SK-N-SH treated with all-trans-retinoic acid at 6 μM for 48 hours (cell line): Measurements from ENCODE around the gene NFAM1.

Experiments used
- ATAC-seq: fragments of 200-7000 bp; cut with Tn5 transposase; 3 replicates; pipeline ENCODE4 v1.9.1; 2020; ENCODE audit warnings: mild to moderate bottlenecking, moderate library complexity
- ARNTL ChIP-seq: fragments of 450-650 bp; formaldehyde crosslinking; IDR thresholded peaks from 2 replicates; pipeline ENCODE4 v1.5.0; 2020; ENCODE audit warnings: low read depth, mild to moderate bottlenecking, moderate library complexity, borderline replicate concordance
- BACH2 ChIP-seq: fragments of 250-450 bp; sonication (Bioruptor Pico); IDR thresholded peaks from 2 replicates; pipeline ENCODE4 v1.9.0; 2021; ENCODE audit warnings: mild to moderate bottlenecking, borderline replicate concordance
- CSDC2 ChIP-seq: fragments of 250-450 bp; sonication (Bioruptor Pico); IDR thresholded peaks from 2 replicates; pipeline ENCODE4 v1.5.0; 2020; ENCODE audit warnings: mild to moderate bottlenecking, moderate library complexity
- ESRRG ChIP-seq: fragments of 250-450 bp; sonication (Bioruptor Pico); IDR thresholded peaks from 2 replicates; pipeline ENCODE4 v1.6.1; 2021; ENCODE audit warnings: mild to moderate bottlenecking
- GLIS3 ChIP-seq: fragments of 250-450 bp; sonication (Bioruptor Pico); IDR thresholded peaks from 2 replicates; pipeline ENCODE4 v1.5.0; 2020; ENCODE audit warnings: mild to moderate bottlenecking, moderate library complexity
- ISL1 ChIP-seq: fragments of 250-450 bp; sonication (Bioruptor Pico); IDR thresholded peaks from 2 replicates; pipeline ENCODE4 v2.1.2; 2022; ENCODE audit warnings: mild to moderate bottlenecking, moderate library complexity
- OSR1 ChIP-seq: fragments of 250-450 bp; sonication (Bioruptor Pico); IDR thresholded peaks from 2 replicates; pipeline ENCODE4 v1.8.0; 2022; ENCODE audit warnings: moderate library complexity, mild to moderate bottlenecking, inconsistent platforms
- PATZ1 ChIP-seq: fragments of 250-450 bp; sonication (Bioruptor Pico); IDR thresholded peaks from 2 replicates; pipeline ENCODE4 v1.8.0; 2020; ENCODE audit warnings: mild to moderate bottlenecking, moderate library complexity, borderline replicate concordance
- POU6F1 ChIP-seq: fragments of 250-450 bp; sonication (Bioruptor Pico); IDR thresholded peaks from 2 replicates; pipeline ENCODE4 v1.8.0; 2021; ENCODE audit warnings: low read depth, mild to moderate bottlenecking, moderate library complexity, borderline replicate concordance
- PPARA ChIP-seq: fragments of 250-450 bp; sonication (Bioruptor Pico); IDR thresholded peaks from 2 replicates; pipeline ENCODE4 v1.5.0; 2020; ENCODE audit warnings: mild to moderate bottlenecking, borderline replicate concordance
- RARB ChIP-seq: fragments of 250-450 bp; sonication (Bioruptor Pico); IDR thresholded peaks from 2 replicates; pipeline ENCODE4 v1.8.0; 2021; ENCODE audit warnings: mild to moderate bottlenecking, moderate library complexity
- SNAI2 ChIP-seq: fragments of 250-450 bp; sonication (Bioruptor Pico); IDR thresholded peaks from 2 replicates; pipeline ENCODE4 v1.5.0; 2020; ENCODE audit warnings: mild to moderate bottlenecking, moderate library complexity
- TOX ChIP-seq: fragments of 250-450 bp; sonication (Bioruptor Pico); IDR thresholded peaks from 2 replicates; pipeline ENCODE4 v1.8.0; 2021; ENCODE audit warnings: mild to moderate bottlenecking, moderate library complexity, borderline replicate concordance
- ZC3H10 ChIP-seq: fragments of 250-450 bp; sonication (Bioruptor Pico); IDR thresholded peaks from 2 replicates; pipeline ENCODE4 v1.5.1; 2021; ENCODE audit warnings: mild to moderate bottlenecking, moderate library complexity
- ZFP3 ChIP-seq: fragments of 250-450 bp; sonication (Bioruptor Pico); IDR thresholded peaks from 2 replicates; pipeline ENCODE4 v1.5.0; 2020; ENCODE audit warnings: mild to moderate bottlenecking, moderate library complexity
- ZFP30 ChIP-seq: fragments of 450-650 bp; formaldehyde crosslinking; IDR thresholded peaks from 2 replicates; pipeline ENCODE4 v1.5.0; 2022; ENCODE audit warnings: mild to moderate bottlenecking, moderate library complexity
- ZNF565 ChIP-seq: fragments of 450-650 bp; formaldehyde crosslinking; conservative IDR thresholded peaks from 2 replicates; pipeline ENCODE4 v1.5.0; 2020; ENCODE audit warnings: low read depth, mild to moderate bottlenecking, moderate library complexity
- ZNF70 ChIP-seq: fragments of 450-650 bp; formaldehyde crosslinking; IDR thresholded peaks from 2 replicates; pipeline ENCODE4 v1.5.0; 2020; ENCODE audit warnings: mild to moderate bottlenecking, moderate library complexity
- ZNF8 ChIP-seq: fragments of 450-650 bp; formaldehyde crosslinking; IDR thresholded peaks from 2 replicates; pipeline ENCODE4 v1.5.0; 2020; ENCODE audit warnings: mild to moderate bottlenecking, moderate library complexity
- TF ChIP-seq, protein P1 (sequence below): fragments of 250-450 bp; sonication (Bioruptor Pico); IDR thresholded peaks from 2 replicates; pipeline ENCODE4 v1.5.0; 2020; ENCODE audit warnings: mild to moderate bottlenecking, moderate library complexity
- TF ChIP-seq, protein P2 (sequence below): fragments of 250-450 bp; sonication (Bioruptor Pico); IDR thresholded peaks from 2 replicates; pipeline ENCODE4 v1.5.1; 2020; ENCODE audit warnings: low read depth, mild to moderate bottlenecking, moderate library complexity
- TF ChIP-seq, protein P3 (sequence below): fragments of 250-450 bp; sonication (Bioruptor Pico); IDR thresholded peaks from 2 replicates; pipeline ENCODE4 v1.5.1; 2021; ENCODE audit warnings: mild to moderate bottlenecking, moderate library complexity

The NFAM1 gene

DNA sequence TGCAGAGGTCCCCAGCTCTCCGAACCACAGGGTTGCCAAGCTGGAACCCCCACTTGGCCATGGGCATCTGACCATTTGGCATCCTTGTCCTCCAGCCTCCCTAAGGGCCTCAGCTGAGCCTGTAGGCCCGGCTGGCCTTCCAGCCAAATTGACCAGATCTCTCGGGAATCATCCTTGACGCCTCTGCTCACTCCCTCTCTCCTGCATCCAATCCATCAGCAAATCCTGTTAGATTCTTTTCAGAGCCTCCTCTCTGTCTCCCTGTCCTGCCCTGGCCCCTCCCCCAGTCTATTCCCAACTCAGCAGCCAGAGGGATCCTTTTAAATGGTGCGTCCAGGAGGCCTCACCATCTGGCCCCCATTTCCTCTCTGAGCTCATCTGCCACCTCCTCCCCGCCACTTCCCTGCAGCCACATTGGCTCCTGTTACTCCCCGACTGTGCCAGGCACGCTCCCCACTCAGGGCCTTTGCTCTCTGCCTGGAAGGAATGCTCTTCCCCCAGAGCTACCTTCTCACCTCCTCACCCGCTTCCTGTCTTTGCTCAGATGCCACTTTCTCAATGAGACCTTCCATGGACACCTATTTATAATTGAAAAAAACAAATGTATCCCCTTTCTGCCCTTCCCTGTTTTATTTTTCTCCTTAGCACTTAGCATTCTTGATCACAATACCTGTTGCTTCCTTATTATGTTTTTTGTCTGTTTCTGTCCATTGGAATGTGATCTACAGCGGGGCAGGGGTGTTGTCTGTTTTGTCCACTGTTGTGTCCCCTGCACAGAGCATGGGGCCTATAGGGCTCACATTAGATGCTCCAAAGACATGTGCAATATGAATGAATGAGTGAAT, 78.1 kb downstream of the NFAM1 start:
- ATAC-seq = peak; percentile 84
- no peak for TF ChIP-seq PPARA (CRISPR knock-in tag)
- TF ChIP-seq RARB (CRISPR knock-in tag) = no peak
- no peak for TF ChIP-seq OSR1 (CRISPR knock-in tag)
- no peak for TF ChIP-seq TOX (CRISPR knock-in tag)
- TF ChIP-seq ZFP3 (CRISPR knock-in tag) = no peak
- TF ChIP-seq, protein P1, sequence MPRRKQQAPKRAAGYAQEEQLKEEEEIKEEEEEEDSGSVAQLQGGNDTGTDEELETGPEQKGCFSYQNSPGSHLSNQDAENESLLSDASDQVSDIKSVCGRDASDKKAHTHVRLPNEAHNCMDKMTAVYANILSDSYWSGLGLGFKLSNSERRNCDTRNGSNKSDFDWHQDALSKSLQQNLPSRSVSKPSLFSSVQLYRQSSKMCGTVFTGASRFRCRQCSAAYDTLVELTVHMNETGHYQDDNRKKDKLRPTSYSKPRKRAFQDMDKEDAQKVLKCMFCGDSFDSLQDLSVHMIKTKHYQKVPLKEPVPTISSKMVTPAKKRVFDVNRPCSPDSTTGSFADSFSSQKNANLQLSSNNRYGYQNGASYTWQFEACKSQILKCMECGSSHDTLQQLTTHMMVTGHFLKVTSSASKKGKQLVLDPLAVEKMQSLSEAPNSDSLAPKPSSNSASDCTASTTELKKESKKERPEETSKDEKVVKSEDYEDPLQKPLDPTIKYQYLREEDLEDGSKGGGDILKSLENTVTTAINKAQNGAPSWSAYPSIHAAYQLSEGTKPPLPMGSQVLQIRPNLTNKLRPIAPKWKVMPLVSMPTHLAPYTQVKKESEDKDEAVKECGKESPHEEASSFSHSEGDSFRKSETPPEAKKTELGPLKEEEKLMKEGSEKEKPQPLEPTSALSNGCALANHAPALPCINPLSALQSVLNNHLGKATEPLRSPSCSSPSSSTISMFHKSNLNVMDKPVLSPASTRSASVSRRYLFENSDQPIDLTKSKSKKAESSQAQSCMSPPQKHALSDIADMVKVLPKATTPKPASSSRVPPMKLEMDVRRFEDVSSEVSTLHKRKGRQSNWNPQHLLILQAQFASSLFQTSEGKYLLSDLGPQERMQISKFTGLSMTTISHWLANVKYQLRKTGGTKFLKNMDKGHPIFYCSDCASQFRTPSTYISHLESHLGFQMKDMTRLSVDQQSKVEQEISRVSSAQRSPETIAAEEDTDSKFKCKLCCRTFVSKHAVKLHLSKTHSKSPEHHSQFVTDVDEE (CRISPR knock-in tag) = no peak
- TF ChIP-seq, all 23 proteins: peak for 0

DNA sequence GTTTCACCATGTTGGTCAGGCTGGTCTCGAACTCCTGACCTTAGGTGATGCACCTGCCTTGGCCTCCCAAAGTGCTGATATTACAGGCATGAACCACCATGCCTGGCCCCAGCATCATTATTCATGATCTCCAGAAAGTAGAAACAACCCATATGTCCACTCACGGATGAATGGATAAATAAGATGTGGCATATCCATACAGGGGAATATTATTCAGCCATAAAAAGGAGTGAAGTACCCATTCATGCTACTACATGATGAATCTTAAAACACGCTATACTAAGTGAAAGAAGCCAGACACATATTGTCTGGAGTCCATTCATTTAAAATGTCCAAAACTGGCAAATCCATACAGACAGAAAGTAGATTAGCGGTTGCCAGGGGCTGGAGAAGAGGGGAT, 81.8 kb downstream of the NFAM1 start:
- no peak for ATAC-seq
- TF ChIP-seq ZNF8 (CRISPR knock-in tag) = peak; percentile 85
- TF ChIP-seq PPARA (CRISPR knock-in tag) = no peak

DNA sequence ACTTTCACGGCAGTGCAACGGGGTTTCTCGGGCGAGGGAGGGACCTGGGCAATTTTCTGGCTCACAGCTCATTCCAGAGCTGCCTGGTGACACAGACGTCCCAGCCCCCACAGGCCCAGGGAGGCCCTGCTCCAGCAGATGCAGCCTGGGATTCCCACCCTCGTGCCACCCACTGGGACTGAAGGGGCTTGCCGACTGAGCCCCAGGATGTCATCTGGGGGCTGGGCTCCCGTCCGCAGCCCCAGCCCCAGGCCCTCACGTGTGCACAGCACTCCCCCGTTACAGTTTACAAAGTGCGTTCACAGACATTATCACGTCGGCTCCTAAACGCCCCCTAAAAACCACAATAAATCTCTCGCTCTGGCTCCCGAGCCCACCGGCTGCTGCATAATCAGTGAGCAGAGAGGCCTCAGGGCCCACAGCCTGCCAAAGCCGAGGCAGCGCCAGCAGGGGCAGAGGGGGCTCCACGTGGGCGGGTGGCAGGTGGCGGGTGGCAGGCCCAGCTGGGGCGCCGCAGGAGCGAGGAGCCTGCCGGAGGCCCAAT, 84.8 kb downstream of the NFAM1 start:
- ATAC-seq = no peak
- TF ChIP-seq, protein P1 (CRISPR knock-in tag) = no peak
- TF ChIP-seq ESRRG (CRISPR knock-in tag) (no peak), CSDC2 (CRISPR knock-in tag) (no peak), ZFP30 (no peak), RARB (CRISPR knock-in tag) (no peak), ZC3H10 (no peak)

DNA sequence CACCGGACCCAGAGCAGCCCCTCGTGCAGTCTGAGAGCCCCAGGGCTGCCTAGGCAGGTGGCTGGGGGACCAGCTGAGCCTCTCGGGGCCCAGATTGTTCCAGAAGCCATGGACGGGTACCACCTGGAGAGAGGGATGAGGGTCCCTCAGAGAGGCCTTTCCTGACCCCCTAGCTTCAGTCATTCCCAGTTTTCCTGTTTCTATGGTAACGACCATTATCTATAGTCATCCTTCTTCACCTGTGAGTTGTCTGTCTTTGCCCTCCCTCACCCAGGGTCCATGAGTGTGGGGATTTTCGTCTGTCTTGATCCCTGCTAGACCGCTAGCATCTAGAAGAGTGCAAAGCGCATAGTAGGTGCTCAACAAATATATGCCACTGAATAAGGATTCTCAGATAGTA, 85.5 kb downstream of the NFAM1 start:
- no peak for ATAC-seq
- TF ChIP-seq CSDC2 (CRISPR knock-in tag) = no peak
- no peak for TF ChIP-seq ZFP3 (CRISPR knock-in tag)
- TF ChIP-seq, protein P2, sequence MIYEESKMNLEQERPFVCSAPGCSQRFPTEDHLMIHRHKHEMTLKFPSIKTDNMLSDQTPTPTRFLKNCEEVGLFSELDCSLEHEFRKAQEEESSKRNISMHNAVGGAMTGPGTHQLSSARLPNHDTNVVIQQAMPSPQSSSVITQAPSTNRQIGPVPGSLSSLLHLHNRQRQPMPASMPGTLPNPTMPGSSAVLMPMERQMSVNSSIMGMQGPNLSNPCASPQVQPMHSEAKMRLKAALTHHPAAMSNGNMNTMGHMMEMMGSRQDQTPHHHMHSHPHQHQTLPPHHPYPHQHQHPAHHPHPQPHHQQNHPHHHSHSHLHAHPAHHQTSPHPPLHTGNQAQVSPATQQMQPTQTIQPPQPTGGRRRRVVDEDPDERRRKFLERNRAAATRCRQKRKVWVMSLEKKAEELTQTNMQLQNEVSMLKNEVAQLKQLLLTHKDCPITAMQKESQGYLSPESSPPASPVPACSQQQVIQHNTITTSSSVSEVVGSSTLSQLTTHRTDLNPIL (CRISPR knock-in tag) = no peak
- TF ChIP-seq ISL1 = no peak
- TF ChIP-seq ZC3H10 = no peak
- no peak for TF ChIP-seq SNAI2 (CRISPR knock-in tag)
- no peak for TF ChIP-seq TOX (CRISPR knock-in tag)
- no peak for TF ChIP-seq ZNF8 (CRISPR knock-in tag)
- no peak for TF ChIP-seq GLIS3
- TF ChIP-seq BACH2 = no peak
- TF ChIP-seq ZNF70 (CRISPR knock-in tag) = no peak
- TF ChIP-seq ZFP30 = no peak
- no peak for TF ChIP-seq ARNTL (CRISPR knock-in tag)
- TF ChIP-seq OSR1 (CRISPR knock-in tag) = no peak
- no peak for TF ChIP-seq RARB (CRISPR knock-in tag)
- TF ChIP-seq PATZ1 = no peak
- no peak for TF ChIP-seq POU6F1 (CRISPR knock-in tag)
- TF ChIP-seq ESRRG (CRISPR knock-in tag) = no peak
- TF ChIP-seq ZNF565 (CRISPR knock-in tag) = no peak
- TF ChIP-seq, protein P3, sequence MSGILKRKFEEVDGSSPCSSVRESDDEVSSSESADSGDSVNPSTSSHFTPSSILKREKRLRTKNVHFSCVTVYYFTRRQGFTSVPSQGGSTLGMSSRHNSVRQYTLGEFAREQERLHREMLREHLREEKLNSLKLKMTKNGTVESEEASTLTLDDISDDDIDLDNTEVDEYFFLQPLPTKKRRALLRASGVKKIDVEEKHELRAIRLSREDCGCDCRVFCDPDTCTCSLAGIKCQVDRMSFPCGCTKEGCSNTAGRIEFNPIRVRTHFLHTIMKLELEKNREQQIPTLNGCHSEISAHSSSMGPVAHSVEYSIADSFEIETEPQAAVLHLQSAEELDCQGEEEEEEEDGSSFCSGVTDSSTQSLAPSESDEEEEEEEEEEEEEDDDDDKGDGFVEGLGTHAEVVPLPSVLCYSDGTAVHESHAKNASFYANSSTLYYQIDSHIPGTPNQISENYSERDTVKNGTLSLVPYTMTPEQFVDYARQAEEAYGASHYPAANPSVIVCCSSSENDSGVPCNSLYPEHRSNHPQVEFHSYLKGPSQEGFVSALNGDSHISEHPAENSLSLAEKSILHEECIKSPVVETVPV (CRISPR knock-in tag) = no peak
